Keratinocyte (primary cell): ENCODE measurements around the gene FRMD4B. TPM values are rescaled to one million over a fixed set of nuclear protein-coding genes. Genes with fewer than 3 reads are reported as not detected.

ENCODE experiments used
- DNase-seq: peaks from one replicate; pipeline ENCODE4 v3.0.0-alpha.2; 2011; ENCODE audit warnings: low read depth, missing footprints, low spot score
- FAIRE-seq: peaks from 2 replicates; lab custom pipeline; 2011; peaks lifted over from hg19 to GRCh38; lab: Jason Lieb, UNC
- H2AFZ ChIP-seq: 2 replicates; pipeline ENCODE4 v1.6.0; 2012; ENCODE audit warnings: low read length, control low read depth, inconsistent platforms; ENCODE audit not compliant: control insufficient read depth
- H3K27ac ChIP-seq: 2 replicates; pipeline ENCODE4 v1.5.1; 2011; ENCODE audit warnings: low read length; ENCODE audit not compliant: control insufficient read depth, insufficient read depth
- H3K27me3 ChIP-seq: 3 replicates; pipeline ENCODE4 v1.6.0; 2011; ENCODE audit warnings: low read length; ENCODE audit not compliant: control insufficient read depth, insufficient read depth; ENCODE audit errors: extremely low read depth
- H3K36me3 ChIP-seq, 2 experiments: 2 replicates in 1 of 2; 3 replicates in 1 of 2; pipeline ENCODE4 v1.5.1; 2011; ENCODE audit warnings: low read length in 2 of 2, mild to moderate bottlenecking in 1 of 2; ENCODE audit not compliant: control insufficient read depth in 2 of 2, insufficient read depth in 2 of 2; ENCODE audit errors: extremely low read depth in 1 of 2
- H3K4me1 ChIP-seq: 3 replicates; pipeline ENCODE4 v1.5.1; 2011; ENCODE audit warnings: low read length; ENCODE audit not compliant: control insufficient read depth, insufficient read depth; ENCODE audit errors: extremely low read depth
- H3K4me2 ChIP-seq: 3 replicates; pipeline ENCODE4 v1.6.0; 2011; ENCODE audit warnings: low read depth, low read length; ENCODE audit not compliant: control insufficient read depth, insufficient read depth; ENCODE audit errors: extremely low read depth
- H3K4me3 ChIP-seq, 3 experiments: fragments of 200-600 bp in 1 of 3; sonication (generic) in 1 of 3; 2 replicates in 2 of 3; 3 replicates in 1 of 3; pipeline ENCODE4 v1.5.1; 2011 to 2016; ENCODE audit warnings: low read length in 3 of 3, mild to moderate bottlenecking in 3 of 3, control low read depth in 2 of 3, inconsistent platforms in 1 of 3, low read depth in 1 of 3, mixed read lengths in 1 of 3, mixed run types in 1 of 3, moderate library complexity in 1 of 3; ENCODE audit not compliant: control insufficient read depth in 2 of 3, insufficient read depth in 2 of 3; ENCODE audit errors: extremely low read depth in 1 of 3
- H3K79me2 ChIP-seq: 2 replicates; pipeline ENCODE4 v1.6.0; 2012; ENCODE audit warnings: low read length; ENCODE audit not compliant: control insufficient read depth, insufficient read depth
- H3K9ac ChIP-seq: 3 replicates; pipeline ENCODE4 v1.6.0; 2011; ENCODE audit warnings: low read length; ENCODE audit not compliant: control insufficient read depth, insufficient read depth; ENCODE audit errors: extremely low read depth
- H3K9me1 ChIP-seq: 3 replicates; pipeline ENCODE4 v1.6.0; 2011; ENCODE audit warnings: low read length; ENCODE audit not compliant: control insufficient read depth, insufficient read depth; ENCODE audit errors: extremely low read depth
- H3K9me3 ChIP-seq: 2 replicates; pipeline ENCODE4 v1.5.1; 2012; ENCODE audit warnings: low read depth, low read length; ENCODE audit not compliant: control insufficient read depth
- H4K20me1 ChIP-seq: 3 replicates; pipeline ENCODE4 v1.6.0; 2011; ENCODE audit warnings: low read length; ENCODE audit not compliant: control insufficient read depth, insufficient read depth; ENCODE audit errors: extremely low read depth
- EZH2 ChIP-seq: IDR thresholded peaks from one replicate; pipeline ENCODE4 v1.6.1; 2012; ENCODE audit warnings: inconsistent platforms, mild to moderate bottlenecking, low read length, moderate library complexity
- dilution Hi-C: fragments of 300-500 bp; cut with MboI; formaldehyde crosslinking; loops from one replicate; pipeline ENCODE4 v1.7.0; 2020; ENCODE audit warnings: low sequenced_read_pairs; ENCODE audit not compliant: extremely low pct_ligation_motif_present
- polyA plus RNA-seq, 5 experiments: library from polyadenylated mRNA; depleted of rRNA in 3 of 5; stranded (reverse) in 3 of 5; stranded (forward) in 1 of 5; unstranded in 1 of 5; fragments of >200 nt; gene quantifications; 1 replicate in 1 of 5; 2 replicates in 3 of 5; 3 replicates in 1 of 5; pipeline versions ENCODE4 v1.2.1 to v1.2.3, GENCODE V29; 2011 to 2012; ENCODE audit warnings: missing spikeins in 2 of 5, low read depth in 1 of 5, low replicate concordance in 1 of 5
- TF ChIP-seq, protein P1 (sequence below), 3 experiments: IDR thresholded peaks in 1 of 3; conservative IDR thresholded peaks in 1 of 3; optimal IDR thresholded peaks in 1 of 3; 2 replicates in 2 of 3; 3 replicates in 1 of 3; pipeline versions ENCODE3 to v1.5.1; 2011; ENCODE audit warnings: low read length in 3 of 3, mild to moderate bottlenecking in 3 of 3, moderate library complexity in 2 of 3, control low read depth in 1 of 3, inconsistent platforms in 1 of 3; ENCODE audit not compliant: insufficient read depth in 2 of 3; ENCODE audit errors: extremely low read depth in 1 of 3

The FRMD4B gene
- polyA plus RNA-seq, 1 donor (not counting 4 experiments of a cell fraction or from before 2014, with no cell fraction given), result 48.3 TPM

- Histone ChIP-seq H3K79me2 (peaks cover 14% of the 10 kb centered on the region), H3K4me1 (peaks cover 25% of the 10 kb centered on the region), H3K9ac (no peak overlapping the region), H3K4me2 (no peak overlapping the region), H3K9me3 (no peaks in the 10 kb centered on the region), H3K27me3 (no peaks in the 10 kb centered on the region), H2AFZ (no peak overlapping the region), H3K9me1 (no peaks in the 10 kb centered on the region), H3K27ac (no peak overlapping the region), H3K36me3 (peaks cover 0 to 8% of the 10 kb centered on the region in 2 experiments), H3K4me3 (no peak overlapping the region), H4K20me1 (no peaks in the 10 kb centered on the region)
- TF ChIP-seq, protein P1, sequence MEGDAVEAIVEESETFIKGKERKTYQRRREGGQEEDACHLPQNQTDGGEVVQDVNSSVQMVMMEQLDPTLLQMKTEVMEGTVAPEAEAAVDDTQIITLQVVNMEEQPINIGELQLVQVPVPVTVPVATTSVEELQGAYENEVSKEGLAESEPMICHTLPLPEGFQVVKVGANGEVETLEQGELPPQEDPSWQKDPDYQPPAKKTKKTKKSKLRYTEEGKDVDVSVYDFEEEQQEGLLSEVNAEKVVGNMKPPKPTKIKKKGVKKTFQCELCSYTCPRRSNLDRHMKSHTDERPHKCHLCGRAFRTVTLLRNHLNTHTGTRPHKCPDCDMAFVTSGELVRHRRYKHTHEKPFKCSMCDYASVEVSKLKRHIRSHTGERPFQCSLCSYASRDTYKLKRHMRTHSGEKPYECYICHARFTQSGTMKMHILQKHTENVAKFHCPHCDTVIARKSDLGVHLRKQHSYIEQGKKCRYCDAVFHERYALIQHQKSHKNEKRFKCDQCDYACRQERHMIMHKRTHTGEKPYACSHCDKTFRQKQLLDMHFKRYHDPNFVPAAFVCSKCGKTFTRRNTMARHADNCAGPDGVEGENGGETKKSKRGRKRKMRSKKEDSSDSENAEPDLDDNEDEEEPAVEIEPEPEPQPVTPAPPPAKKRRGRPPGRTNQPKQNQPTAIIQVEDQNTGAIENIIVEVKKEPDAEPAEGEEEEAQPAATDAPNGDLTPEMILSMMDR (optimal IDR thresholded peaks at IDR 0.05 in 1 of 3, IDR thresholded peaks at IDR 0.05 in 1 of 3, conservative IDR thresholded peaks at IDR 0.05 in 1 of 3; ENCODE audit: extremely low read depth in 1 of 3, insufficient read depth in 2 of 3, low read length in 3 of 3), result no peak
- TF ChIP-seq EZH2, result no peak
- DNase-seq (no peak), FAIRE-seq (no peak)
- dilution Hi-C loops, result no loop called here
Measured at GRCh38 chr3:69390771-69391170, 4.9 kb upstream of the FRMD4B start.

- dilution Hi-C loops, result no loop called here
- Histone ChIP-seq H3K27ac (no peak overlapping the region), H3K36me3 (peaks cover 0 to 8% of the 10 kb centered on the region in 2 experiments), H3K4me1 (peaks cover 29% of the 10 kb centered on the region), H3K27me3 (no peaks in the 10 kb centered on the region), H4K20me1 (no peaks in the 10 kb centered on the region), H3K9ac (no peak overlapping the region), H3K4me3 (no peak overlapping the region), H3K9me1 (no peaks in the 10 kb centered on the region), H3K79me2 (peaks cover 23% of the 10 kb centered on the region), H3K9me3 (no peaks in the 10 kb centered on the region), H3K4me2 (no peak overlapping the region), H2AFZ (no peak overlapping the region)
- FAIRE-seq (peak; percentile 90), DNase-seq (no peak)
- no peak for TF ChIP-seq EZH2
- TF ChIP-seq, protein P1 (optimal IDR thresholded peaks at IDR 0.05 in 1 of 3, IDR thresholded peaks at IDR 0.05 in 1 of 3, conservative IDR thresholded peaks at IDR 0.05 in 1 of 3; ENCODE audit: extremely low read depth in 1 of 3, insufficient read depth in 2 of 3, low read length in 3 of 3), result no peak
Measured at GRCh38 chr3:69389520-69390248, 3.8 kb upstream of the FRMD4B start.
